ENCODE data around the gene ZNF90. TPM values are rescaled to one million over a fixed set of nuclear protein-coding genes. Genes with fewer than 3 reads are reported as not detected.
A peak's percentile ranks its signal among the peaks of the same experiment; 100 is the strongest.
"Not testable (repeated sequence)": the region's sequence is repeated elsewhere in the genome, so short reads cannot be mapped to it uniquely, and the experiment has no call there.

The ZNF90 gene
- total RNA-seq, 1 donor from 2014 or later = 27.3 TPM

DNA sequence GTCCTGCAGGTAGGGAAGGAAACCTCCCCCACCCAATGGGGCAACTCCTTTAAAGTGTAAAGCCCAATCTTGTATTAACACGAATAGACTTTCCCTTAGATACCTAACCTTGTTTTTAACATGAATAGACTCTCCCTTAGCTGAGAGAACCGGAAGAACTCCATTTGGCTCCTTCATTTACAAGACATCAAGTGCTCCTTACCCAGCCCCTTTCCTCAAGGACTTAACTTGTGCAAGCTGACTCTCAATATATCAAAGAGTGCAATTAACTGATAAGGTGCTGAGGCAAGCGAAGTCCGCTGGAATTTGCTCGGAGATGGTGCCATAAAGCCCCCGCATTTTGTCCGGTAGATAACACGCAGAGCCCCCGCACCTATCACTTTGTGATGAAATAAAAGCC lies 9.9 kb upstream of the ZNF90 start:
- H3K36me3 Mint-ChIP-seq (ENCODE audit: low read depth) = peaks cover 9% of the 10 kb centered on the region
- DNase-seq (ENCODE audit: low read depth, low spot score) = no peak
- H3K4me3 Mint-ChIP-seq = no peak overlapping the region
- TF ChIP-seq, protein P1, sequence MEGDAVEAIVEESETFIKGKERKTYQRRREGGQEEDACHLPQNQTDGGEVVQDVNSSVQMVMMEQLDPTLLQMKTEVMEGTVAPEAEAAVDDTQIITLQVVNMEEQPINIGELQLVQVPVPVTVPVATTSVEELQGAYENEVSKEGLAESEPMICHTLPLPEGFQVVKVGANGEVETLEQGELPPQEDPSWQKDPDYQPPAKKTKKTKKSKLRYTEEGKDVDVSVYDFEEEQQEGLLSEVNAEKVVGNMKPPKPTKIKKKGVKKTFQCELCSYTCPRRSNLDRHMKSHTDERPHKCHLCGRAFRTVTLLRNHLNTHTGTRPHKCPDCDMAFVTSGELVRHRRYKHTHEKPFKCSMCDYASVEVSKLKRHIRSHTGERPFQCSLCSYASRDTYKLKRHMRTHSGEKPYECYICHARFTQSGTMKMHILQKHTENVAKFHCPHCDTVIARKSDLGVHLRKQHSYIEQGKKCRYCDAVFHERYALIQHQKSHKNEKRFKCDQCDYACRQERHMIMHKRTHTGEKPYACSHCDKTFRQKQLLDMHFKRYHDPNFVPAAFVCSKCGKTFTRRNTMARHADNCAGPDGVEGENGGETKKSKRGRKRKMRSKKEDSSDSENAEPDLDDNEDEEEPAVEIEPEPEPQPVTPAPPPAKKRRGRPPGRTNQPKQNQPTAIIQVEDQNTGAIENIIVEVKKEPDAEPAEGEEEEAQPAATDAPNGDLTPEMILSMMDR (conservative IDR thresholded peaks at IDR 0.05) = no peak
- no peak overlapping the region for H3K27ac Mint-ChIP-seq (ENCODE audit: unreplicated experiment)
- H3K27me3 Mint-ChIP-seq (ENCODE audit: low read depth) = peaks cover 11% of the 10 kb centered on the region
- peaks cover 24% of the 10 kb centered on the region for H3K9me3 Mint-ChIP-seq
- no peaks in the 10 kb centered on the region for H3K4me1 Mint-ChIP-seq

DNA sequence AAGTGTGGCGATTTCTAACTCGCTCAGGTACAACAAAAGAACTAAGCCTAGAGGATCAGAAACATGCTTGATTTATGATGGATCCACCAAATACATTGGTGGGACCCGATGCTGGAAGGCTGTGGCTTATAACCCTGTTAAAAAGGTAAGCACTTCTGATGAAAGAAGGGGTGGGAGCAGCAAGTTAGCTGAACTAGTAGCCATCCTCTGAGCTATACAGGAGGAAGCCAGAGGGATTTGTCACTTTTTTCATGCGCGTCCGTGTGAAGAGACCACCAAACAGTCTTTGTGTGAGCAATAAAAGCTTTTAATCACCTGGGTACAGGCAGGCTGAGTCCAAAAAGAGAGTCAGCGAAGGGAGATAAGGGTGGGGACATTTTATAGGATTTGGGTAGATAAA lies 9.2 kb upstream of the ZNF90 start:
- not testable (repeated sequence) for H3K4me1 Mint-ChIP-seq, H3K4me3 Mint-ChIP-seq
- H3K9me3 Mint-ChIP-seq = peaks cover 26% of the 10 kb centered on the region

DNA sequence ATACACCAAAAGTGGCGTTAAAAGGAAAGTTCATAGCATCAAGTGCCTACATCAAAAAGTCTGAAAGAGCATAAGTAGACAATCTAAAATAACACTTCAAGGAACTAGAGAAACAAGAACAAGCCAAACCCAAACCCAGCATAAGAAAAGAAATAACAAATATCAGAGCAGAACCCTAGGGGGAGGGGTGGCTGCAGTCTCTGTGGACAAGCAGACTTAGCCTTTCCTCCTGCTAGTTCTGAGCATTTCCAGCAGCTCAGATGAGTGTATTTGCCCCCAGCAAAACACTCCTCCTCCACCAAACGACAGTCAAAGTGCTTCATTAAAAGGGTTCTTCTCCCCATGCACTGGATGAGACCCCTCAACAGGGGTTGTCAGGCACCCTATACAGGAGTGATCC lies 7.1 kb upstream of the ZNF90 start:
- TF ChIP-seq, protein P1 (conservative IDR thresholded peaks at IDR 0.05) = no peak
- Mint-ChIP-seq H3K4me3 (no peak overlapping the region), H3K9me3 (peaks cover 26% of the 10 kb centered on the region), H3K4me1 (no peaks in the 10 kb centered on the region), H3K27me3 (ENCODE audit: low read depth) (peaks cover 11% of the 10 kb centered on the region), H3K27ac (ENCODE audit: unreplicated experiment) (no peak overlapping the region), H3K36me3 (ENCODE audit: low read depth) (peaks cover 9% of the 10 kb centered on the region)
- no peak for DNase-seq (ENCODE audit: low read depth, low spot score)

More for the DNA sequence above, 9.2 kb upstream of the ZNF90 start:
- not testable (repeated sequence) for H3K36me3 Mint-ChIP-seq (ENCODE audit: low read depth); H3K27ac Mint-ChIP-seq (ENCODE audit: unreplicated experiment); DNase-seq (ENCODE audit: low read depth, low spot score)
- H3K27me3 Mint-ChIP-seq (ENCODE audit: low read depth) = peaks cover 11% of the 10 kb centered on the region

DNA sequence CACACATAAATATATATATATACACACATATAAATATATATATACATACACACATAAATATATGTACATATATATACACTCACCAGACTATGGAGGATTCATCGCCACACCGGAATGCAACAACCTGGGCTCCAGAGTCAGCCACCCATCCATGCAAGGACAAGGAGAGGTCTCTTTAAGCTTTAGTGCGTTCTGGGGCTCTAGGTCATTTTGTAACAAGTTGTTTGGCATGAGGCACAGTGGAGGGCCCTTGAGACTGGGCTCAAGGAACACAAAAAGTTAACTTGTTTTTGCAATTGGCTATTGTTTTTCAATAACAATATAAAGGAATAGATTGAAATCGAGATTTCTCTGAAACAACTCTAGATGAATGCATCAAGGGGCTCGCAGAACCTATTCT lies 4.9 kb upstream of the ZNF90 start:
- TF ChIP-seq, protein P1 (conservative IDR thresholded peaks at IDR 0.05) = no peak
- Mint-ChIP-seq H3K4me1 (peaks cover 5% of the 10 kb centered on the region), H3K27me3 (ENCODE audit: low read depth) (peaks cover 9% of the 10 kb centered on the region), H3K27ac (ENCODE audit: unreplicated experiment) (no peak overlapping the region), H3K4me3 (no peak overlapping the region), H3K36me3 (ENCODE audit: low read depth) (peaks cover 9% of the 10 kb centered on the region), H3K9me3 (peaks cover 26% of the 10 kb centered on the region)
- DNase-seq (ENCODE audit: low read depth, low spot score) = no peak

DNA sequence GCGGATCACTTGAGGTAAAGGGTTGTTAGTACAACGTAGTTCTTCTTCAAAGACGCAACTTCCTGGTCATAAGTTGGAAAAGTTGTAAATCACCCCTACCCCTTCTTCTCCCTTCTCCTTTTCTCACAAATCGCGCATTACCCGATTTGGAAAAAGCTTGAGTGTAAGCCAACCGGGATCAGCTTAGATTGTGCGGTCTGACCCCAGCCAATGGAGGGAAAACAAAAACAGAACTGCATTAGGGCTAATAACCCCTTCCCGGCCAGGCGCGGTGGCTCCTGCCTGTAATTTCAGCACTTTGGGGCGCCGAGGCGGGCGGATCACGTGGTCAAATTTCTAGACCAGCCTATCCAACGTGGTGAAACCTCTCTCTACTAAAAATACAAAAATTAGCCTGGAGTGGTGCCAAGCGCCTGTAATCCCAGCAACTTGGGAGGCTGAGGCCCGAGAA lies 806 bp downstream of the ZNF90 start:
- H3K4me3 Mint-ChIP-seq = peak overlapping the region; percentile 97
- peaks cover 4% of the 10 kb centered on the region for H3K9me3 Mint-ChIP-seq
- peaks cover 39% of the 10 kb centered on the region for H3K4me1 Mint-ChIP-seq
- no peaks in the 10 kb centered on the region for H3K27me3 Mint-ChIP-seq (ENCODE audit: low read depth)
- TF ChIP-seq, protein P1 (conservative IDR thresholded peaks at IDR 0.05) = no peak
- peaks cover 36% of the 10 kb centered on the region for H3K36me3 Mint-ChIP-seq (ENCODE audit: low read depth)
- peak; percentile 9 for DNase-seq (ENCODE audit: low read depth, low spot score)
- peak overlapping the region; percentile 98 for H3K27ac Mint-ChIP-seq (ENCODE audit: unreplicated experiment)

DNA sequence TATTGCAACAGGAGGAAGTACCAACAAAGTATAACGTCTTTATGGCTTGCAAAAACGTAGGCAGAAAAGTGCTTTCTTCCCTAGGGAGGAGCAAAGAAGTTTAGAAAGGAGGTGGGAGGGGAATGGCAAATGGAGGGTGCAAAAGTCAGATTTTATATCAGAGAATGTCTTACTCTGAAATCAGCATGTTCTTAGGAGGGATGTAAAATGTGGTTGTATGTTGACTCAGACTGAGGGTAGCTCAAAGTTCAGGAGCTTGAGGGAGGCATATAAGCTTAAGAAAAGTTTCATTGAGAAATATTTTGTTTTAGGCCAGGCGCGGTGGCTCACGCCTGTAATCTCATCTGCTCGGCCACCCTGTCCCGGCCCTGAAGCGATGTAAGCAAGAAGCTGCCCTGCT lies 1.7 kb downstream of the ZNF90 start:
- peaks cover 39% of the 10 kb centered on the region for H3K4me1 Mint-ChIP-seq
- no peak overlapping the region for H3K27ac Mint-ChIP-seq (ENCODE audit: unreplicated experiment)
- no peaks in the 10 kb centered on the region for H3K27me3 Mint-ChIP-seq (ENCODE audit: low read depth)
- H3K4me3 Mint-ChIP-seq = peak overlapping the region; percentile 76
- peaks cover 4% of the 10 kb centered on the region for H3K9me3 Mint-ChIP-seq
- TF ChIP-seq, protein P1 (conservative IDR thresholded peaks at IDR 0.05) = no peak
- DNase-seq (ENCODE audit: low read depth, low spot score) = no peak
- peaks cover 40% of the 10 kb centered on the region for H3K36me3 Mint-ChIP-seq (ENCODE audit: low read depth)

Data from neural crest cell (in vitro differentiated cells).